Stimulated activated CD4-positive, alpha-beta T cell treated with anti-CD3 and anti-CD28 coated beads, Interleukin-4, amount 100 ng/mL, for 4 hours (primary cell): ENCODE results near the gene JADE2.
"Not testable (repeated sequence)": the region's sequence is repeated elsewhere in the genome, so short reads cannot be mapped to it uniquely, and the experiment has no call there.

ENCODE experiments used
- DNase-seq, 2 experiments: peaks; one replicate each; pipeline ENCODE4 v3.0.0-alpha.2; 2020

JADE2 gene

DNA sequence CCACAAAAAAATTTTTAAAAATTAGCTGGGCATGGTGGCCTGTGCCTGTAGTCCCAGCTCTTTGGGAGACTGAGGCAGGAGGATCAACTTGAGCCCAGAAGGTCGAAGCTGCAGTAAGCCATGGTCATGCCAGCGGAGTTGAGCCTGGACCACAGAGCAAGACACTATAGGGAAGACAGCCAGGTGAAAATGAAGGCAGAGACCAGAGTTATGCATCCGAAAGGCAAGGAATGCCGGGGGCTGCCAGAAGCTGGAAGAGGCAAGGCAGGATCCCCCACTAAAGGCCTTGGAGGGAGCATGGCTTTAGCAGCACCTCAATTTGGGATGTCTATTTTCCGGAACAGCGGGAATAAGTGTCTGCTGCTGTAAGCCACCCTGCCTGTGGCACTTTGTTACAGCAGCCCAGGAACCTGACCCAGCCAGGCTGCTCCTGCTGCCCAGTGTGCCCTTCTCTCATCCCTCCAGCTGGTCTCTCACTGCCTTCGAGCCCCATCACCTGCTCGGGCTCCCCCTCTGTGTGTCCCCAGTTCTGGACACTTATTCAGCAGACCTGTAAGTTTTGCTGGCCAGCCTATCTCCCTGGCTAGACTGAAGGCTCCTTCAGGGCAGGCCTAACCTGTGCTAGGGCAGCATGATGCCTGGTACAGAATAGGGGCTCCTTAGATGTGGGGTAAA is 16.8 kb upstream of the JADE2 start:
- DNase-seq, result no peak

DNA sequence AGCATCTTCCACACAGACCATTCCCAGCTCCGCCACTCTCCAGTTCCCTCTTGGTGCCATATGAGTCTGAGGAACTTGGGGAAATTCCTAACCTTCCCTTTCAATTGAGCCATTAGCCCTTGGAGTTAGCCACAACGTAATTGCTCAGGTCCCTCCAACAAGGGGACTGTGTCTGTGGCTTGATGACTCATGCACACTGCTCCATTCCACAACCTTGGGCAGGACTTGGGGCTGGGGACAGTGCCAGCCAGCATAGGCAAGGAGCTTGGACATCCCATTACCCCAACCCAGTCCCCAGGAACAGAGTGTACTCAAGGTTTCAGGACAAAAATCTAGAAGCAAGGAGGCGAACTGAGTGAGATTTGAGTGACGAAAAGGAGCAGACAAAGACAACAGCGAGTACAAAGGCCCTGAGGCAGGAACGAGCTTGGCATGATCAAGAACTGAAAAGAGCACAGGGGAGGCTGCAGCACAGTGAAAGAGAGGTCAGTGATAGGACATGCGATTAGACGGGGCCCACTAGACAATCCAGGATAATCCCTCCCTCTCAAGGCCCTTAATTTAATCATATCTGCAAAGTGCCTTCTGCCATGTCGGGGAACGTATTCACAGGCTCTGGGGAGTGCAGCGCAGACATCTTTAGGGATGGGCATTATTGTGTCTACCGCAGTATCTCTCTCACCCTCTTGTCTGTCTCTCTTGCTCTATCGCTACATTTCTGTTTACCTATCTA is 16.0 kb upstream of the JADE2 start:
- no peak for DNase-seq

DNA sequence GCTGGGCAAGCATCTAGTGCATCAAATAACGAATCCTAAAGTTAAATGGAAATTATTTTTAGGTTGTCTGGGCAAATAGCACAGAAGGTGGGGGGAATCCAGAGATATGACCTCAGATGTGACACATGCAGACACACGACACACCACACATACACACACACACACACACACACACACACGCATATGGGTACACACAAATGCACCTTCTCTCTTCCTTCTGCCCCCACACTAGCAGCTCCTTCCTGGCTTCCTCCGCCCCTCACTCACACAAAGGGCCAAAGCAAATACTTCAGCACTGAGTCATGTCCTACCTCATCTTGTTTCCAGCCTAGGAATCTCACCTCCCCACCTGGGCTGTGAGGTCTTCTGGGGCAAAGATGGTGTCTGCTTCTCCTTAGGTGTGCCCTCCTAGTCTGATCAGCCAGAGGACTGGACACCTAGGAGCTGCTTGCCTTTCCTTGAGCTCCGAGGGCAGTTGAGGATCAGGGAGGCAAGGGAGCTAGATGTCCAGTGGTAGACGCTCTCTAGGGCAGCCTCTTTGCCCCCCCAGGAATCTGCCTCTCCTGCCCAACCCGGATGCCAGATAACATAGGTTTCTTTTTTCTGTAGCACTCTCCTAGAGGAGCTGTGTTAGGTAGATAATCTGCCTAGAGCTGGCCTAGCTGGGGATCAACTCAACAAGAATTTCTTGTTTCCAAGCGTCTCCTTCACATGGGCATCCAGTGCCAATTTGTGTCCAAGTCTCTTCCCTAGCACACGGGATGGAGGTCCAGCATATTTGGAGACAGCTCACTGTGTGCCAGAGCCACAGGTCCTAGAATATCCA is 14.3 kb upstream of the JADE2 start:
- peak; percentile 43 to 80 for DNase-seq

DNA sequence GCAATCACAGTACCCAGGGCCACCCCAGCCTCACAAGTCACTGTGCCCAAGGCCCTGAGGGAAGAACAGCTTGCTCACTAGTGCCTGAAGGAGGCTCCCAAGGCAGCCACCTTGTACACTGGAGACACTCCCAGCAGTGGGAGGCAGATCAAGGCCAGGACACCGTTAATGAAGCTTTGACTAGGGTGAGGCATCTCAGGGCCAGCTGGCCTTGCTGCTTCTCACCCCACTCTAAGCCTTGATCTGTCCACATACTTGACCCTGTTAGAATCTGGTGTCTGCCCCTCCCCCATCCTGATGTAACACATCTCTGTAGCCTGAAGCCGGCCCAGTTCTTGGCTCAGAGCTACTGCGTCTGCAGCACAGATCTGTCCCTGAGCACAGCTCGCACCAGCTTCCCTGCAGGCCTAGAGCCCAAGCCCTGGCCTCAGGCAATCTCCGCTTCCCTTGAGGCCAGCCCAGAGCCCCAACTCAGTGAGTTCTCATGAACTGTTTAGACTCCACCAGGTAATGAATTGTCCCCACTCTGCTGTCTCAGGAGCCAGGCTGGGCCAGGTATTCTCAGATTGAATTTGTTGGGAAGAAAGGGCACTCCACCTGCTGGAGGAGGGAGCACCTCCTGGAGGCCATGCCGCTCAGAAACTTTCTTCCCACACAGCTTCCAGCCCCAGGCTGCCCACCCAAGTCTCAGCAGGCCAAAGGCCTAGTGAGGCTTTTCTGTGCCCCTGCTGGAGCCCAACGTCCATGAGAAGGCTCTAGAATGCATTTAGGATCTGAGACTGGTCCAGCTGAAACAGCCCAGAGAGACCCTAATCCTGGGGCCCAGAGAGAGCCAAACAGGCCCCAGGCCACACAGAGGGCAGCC is 13.4 kb upstream of the JADE2 start:
- DNase-seq, result no peak

DNA sequence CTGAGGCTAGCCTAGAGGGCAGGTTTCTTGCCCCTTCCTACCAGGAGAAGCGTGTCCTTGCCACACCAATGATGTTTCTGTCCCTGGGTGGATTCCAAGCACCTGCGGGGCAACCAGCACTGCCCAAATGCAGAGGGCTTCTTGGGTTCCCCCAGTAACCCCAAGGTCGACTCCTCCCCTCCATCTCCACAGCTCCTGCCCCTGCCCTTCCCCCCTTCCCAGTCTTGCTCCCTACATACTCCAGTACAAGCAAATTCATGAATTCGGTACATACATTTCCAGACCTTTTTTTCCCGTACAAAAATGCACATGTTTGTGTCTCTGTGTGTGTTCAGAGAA is 12.8 kb upstream of the JADE2 start:
- DNase-seq, result no peak

DNA sequence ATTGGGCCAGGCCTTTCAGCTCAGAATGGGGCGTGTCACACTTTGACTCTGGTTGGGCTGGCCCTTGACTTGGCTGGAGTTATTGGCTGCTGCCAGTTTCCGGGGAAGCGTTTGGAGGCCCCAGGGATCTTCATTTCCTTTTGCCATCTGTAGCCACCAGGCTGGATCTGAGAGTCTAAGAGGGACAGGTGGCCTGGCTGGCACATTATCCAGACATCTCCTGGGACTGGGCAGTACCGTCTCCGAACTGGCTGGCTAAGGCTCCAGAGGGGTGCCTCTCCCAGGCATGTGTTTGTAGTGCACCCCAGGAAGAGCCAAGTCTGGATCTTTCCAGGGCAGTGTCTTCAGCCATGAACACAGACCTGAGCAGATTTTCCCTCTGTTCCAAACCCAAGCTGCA is 9.7 kb upstream of the JADE2 start:
- DNase-seq, result no peak

DNA sequence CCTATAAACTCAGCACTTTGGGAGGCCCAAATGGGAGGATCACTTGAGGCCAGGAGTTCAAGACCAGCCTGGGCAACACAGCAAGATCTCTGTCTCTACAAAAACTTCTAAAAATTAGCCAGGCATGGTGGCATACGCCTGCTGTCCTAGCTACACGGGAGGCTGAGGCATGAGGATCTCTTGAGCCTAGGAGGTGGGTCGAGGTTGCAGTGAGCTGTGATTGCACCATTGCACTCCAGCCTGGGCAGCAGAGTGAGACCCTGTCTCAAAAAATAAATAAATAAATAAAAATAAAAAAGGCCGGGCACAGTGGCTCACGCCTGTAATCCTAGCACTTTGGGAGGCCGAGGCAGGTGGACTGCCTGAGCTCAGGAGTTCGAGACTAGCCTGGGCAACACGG is 8.5 kb upstream of the JADE2 start:
- DNase-seq, result not testable (repeated sequence)

DNA sequence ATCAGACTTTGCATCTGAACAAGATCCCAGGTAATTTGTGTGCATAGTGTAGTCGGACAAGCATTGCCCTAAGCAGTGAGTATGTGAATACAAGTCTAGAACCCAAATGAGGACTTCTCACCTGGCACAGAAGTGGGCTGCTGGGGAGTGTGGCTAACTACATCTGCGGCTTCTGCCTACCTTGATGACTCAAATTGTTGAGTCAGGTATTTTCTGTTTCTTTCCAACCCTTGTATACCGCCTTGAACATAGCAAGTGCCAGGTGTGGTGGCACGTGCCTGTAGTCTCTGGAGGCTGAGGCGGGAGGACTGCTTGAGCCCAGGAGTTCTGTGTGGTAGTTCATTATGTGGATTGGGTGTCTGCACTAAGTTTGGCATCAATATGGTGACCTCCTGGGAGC is 7.9 kb upstream of the JADE2 start:
- no peak for DNase-seq

DNA sequence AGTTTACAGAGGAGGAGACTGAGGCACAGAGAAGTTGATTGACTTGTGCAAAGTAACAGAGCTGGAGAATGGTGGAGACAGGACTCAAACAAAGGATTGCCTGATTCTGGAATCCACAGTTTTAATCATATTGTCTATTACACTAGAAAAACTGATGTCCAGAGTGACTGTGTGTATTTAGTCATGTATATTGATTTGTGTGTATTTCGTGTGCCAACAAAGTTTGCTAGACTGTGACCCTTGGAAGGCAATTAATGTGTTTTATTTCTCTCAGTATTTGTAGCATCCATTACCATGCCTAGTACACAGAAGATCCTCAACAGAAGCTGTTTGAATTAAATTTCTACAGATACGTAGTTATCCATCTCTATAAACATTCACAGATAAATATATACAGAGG is 5.5 kb upstream of the JADE2 start:
- no peak for DNase-seq

DNA sequence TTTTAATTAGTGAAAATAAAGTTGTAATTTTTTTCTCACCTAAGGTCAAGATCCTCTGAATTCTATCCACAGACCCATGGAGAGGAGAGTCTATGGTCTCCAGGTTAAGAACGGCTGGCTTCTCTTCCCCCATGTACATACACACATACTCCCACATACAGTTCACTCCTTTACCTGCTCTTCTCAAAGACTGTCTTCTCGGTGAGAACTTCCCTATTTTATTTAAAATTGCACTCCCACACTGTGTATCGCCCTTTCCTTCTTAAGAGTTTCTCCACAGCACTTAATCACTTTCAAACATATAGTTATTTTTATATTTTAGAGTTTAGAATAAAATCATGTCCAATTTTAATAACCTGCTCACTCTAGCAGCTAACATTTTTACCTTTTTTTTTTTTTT is 3.6 kb upstream of the JADE2 start:
- no peak for DNase-seq

DNA sequence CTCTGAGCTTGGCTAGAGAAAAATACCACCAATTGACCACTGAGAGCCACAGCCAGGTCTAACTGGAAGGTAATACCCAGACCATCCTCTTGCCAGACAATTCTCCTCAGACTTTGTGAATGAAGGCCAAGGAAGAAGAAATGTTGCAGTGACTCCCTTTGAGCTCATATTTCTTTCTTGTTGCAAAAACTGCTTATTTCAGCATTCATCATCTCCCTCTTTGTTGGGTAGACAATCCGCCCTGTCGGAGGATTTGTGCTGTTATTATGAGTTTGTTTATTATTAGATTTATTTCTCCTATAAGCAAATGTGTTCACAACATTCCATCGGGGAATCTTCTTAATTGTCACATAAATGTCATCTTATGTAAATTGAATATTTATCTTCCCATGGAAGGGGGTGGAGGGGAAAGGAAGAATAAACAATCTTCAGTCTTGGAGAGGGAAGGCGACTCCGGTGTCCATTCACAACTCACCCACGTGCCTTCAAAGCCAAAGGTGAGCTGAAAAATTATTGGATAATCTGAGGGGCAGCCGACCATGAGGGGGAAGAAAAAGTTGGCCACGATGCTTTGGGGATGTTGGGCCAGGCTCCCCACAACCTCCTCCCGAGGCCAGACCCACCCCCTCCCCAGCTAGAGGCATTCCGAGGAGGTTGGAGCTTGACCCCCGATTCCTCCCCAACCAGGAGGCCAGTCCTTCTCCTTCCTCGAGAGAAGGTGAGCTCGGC is 1.8 kb upstream of the JADE2 start:
- DNase-seq, result no peak

DNA sequence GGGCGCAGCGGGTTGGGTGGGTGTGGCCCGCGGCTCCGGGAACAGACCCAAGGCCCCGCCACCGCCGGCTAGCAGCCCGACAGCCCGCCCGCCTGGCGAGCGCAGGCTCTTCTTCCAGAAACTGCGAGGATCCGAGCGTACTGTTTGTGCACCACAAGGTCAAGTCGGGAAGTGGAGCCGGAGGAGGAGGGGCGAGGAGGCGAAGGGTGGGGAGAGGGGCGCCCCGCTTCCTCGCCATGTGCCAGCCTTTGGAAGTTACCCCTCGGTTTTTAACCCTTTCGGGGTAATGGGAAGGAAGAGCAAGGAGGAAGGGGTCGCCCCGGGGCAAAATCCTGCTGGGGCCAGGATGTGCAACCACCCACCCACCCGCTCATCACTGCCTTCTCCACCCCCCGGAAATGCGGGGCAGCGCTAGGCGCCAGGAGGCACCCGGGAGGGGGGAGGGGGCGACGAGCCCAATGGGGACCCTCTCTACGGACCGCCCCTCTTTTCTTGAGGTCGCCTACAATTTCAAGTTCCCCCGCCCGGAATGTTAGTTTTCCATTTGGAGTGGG is 1.1 kb upstream of the JADE2 start:
- peak; percentile 59 to 63 for DNase-seq

DNA sequence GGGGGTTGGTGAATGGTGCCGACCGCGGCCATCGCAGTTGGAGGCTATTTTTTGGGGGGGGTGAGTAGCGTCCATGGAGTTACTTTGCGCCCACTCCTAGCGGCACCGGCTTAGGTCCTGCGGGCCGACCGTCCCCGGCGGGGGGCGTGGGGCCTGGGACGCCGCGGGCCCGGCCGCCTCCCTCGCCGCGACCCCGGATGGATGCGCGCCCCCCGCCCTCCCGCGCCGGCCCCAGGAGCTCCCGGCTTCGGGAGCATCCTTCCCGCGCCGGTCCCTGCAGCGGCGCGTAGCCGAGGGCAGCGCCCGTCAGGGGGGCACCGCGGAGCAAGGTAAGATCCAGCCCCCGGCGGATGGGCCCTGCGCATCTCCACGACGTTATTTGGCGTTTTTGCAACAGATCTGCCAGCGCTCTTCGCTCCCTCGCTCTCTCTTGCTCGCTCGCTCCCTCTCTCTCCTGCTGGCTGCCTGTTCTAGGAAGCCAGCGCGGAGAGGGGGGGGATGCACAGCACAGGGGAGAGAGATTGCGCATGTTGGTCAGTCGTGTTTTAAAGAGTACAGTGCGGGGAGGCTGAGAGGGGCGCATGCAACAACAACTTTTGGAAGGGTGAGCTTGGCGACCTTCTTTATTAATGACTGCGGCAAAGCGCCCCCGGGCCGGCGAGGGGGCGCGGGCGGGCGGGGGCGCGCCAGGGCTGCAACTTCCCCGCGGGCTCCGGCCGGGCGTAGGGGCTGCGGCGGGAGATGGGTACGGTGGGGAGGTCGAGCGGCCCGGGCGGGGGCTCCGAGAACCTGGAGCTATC is 413 bp downstream of the JADE2 start:
- peak; percentile 48 to 55 for DNase-seq

DNA sequence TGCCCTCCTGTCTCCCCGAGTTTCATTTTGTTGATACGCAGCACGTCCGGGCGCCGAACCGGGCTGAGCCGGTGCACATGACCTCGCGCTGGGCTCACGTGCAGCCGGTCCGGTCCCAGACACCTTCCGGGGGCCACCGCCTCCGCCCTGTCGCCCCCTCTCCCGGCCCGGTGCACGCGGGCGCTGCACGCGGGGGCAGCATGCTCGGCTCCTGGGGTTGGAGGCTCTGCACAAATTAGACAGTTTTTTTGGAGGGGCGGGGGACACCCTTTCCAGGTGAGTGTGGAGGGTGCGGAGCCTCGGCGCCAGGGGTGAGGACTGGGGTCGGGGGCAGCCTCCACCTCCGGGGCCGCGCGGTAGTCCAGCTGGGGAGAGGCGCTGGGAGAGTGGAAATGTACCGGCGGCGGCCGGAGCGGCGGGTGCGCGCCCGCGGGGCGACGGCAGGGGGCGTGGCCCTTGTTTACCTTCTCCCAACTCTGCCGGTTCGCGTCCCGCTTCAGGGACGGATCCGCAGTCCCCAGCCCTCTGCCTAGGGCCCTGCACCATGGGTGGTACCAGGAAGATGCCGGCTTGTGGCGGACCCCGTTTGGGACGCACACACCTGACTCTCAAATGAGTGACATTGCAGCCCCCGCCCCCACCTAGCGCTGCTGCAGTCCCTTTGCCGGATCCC is 1.1 kb downstream of the JADE2 start:
- peak; percentile 59 to 69 for DNase-seq

DNA sequence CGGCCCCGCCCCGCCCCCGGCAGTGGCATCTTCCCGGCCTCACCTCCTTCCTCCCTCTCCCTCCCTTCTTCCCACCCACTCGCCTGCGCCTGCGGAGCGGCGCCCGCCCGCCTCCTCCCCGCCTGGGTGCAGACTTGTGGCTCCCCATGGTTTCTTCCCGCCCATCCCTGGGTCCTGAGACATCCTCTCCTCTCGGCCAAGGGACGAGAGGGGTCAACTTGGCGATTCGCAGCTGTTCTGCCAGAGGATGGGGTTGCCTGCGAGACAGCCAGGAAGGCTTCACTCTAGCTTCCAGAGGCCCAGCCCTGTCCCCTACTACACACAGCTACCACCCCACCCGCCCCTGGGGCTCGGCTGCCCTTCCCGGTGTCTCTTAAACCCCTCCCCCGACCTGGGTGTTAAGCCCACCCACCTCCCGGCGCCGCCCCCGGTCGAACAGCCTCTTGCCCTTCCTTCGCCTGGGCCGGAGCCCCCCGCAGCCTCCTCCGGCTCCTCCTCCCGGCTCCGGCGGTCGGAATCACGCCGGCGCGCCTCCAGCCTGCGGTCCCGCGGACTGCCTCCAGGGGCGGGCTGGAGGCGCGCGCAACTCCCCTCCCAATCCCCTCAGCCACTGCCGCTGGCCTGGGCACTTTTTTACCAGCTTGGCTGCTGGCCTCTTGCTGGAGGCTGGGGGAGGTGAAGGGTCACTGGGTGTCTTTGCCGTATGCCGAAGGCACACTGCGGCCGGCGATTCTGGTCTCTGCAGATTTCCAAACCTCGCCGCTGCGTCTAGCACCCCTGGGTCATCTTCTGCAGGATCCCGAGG is 1.9 kb downstream of the JADE2 start:
- peak; percentile 62 to 72 for DNase-seq

DNA sequence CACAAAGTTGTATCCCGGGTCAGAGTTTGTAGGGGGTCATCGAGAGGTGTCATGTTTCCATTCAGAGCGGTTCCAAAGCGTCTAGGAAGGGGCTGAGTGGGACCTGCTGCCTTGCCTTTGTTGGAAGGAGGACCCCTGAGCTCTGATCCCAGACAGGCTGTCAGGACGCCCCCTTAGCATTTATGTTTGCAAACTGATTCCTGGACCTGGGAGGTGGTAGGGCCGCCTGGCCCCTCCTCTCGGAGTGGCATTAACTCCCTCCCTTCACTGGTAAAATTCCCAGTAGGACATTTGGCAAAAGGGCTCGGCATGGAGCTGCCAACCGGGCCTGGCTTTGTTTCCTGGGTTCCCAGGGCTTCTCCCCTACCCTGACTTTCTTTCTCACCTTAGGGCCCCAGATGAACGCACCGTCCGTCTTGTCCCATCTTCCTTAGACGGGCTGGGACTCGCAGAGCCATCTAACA is 2.5 kb downstream of the JADE2 start:
- DNase-seq, result no peak

DNA sequence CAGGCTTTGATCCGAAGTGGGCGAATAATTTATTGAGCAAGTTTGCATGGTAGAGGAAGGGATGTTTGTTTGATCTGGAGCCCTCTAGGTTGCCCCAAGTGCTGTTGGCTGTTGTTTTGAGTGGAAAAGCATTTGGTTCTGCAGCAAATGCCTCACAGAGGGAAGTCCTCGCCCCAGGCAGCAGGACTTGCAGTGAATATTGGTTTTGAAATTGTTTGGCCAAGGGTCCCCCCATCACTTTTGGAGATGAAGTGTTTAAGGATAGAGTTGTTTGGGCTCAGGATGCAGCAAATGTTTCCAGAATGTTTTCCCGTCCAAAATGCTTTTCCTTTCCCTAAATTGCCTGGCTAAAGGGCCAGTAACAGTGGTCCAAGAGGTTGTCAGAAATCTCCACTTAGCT is 3.1 kb downstream of the JADE2 start:
- no peak for DNase-seq

DNA sequence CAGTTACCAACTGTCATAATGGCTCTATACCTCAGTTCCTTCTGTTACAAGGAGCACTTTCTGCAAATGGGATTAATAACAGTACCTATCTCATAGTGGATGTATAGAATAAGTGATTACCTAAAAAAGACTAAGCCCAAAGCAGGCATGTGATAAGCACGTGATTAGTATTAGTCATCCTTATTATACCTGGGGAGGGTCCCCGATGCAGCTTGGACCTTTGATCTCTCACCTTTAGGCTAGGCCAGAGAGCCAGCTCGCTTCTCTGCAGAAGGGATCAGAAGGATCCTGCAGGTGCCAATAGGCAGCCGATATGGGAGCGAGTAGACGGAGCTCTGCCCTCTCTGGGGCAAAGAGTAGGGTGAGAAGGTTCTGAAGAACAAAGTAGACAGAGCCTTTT is 4.0 kb downstream of the JADE2 start:
- no peak for DNase-seq

DNA sequence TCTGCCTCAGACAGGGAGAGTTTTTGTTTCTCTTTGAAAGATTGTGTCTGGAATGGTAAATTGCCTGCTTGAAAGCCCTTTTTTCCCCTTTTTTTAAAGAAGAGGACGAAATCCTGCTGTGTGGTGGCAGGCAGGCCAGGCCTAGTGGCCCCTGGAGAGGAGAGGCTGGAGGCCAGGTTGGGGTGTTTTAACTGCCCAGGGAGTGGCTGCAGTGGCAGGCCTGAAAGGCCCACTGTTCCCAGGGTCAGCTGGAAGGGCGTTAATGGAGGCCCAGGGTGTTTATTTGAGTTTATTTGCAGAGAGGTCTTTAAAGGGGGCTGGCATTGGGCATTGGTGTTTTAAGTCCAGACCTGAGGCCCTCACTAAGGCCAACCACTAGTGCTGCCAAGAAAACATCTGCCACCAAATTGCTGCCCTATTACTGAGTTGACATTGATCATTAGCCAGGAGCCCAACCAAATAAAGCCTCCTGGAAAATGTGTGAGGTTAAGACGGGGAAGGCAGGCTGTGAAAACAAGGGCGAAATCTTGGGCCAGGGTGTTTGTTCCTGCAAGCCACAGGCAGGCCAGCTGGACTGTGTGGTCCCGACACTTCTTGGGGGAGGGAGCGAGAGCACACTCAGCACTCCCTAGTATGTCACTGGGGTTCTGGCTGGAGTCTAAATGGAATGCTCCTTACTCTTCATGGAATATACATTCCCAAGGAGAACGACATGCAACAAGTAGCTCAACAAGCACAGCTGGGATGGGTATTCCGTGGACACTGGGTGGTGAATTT is 5.0 kb downstream of the JADE2 start:
- DNase-seq, result no peak
